GM19397 (cell line): ENCODE data around the gene GLOD5.
A peak's percentile ranks its signal among the peaks of the same experiment; 100 is the strongest.

Source experiments
- ATAC-seq: cut with Tn5 transposase; IDR thresholded peaks from one replicate; pipeline ENCODE4 v1.9.1; 2021; ENCODE audit warnings: mild to moderate bottlenecking, moderate library complexity; ENCODE audit not compliant: unreplicated experiment

The GLOD5 gene

GRCh38 chrX:48761674-48762471, at the start of gene GLOD5:
Gene GLOD5 (plus strand): TSS chrX:48761747. CDS start chrX:48761791, 44 bp downstream.
- ATAC-seq = no peak

GRCh38 chrX:48711929-48712505, 49.5 kb upstream of the GLOD5 start:
- no peak for ATAC-seq

- ATAC-seq = no peak
These were observed 47.7 kb upstream of the GLOD5 start for GRCh38 chrX:48713847-48714246.

- ATAC-seq = no peak
These were observed 47.0 kb upstream of the GLOD5 start for GRCh38 chrX:48714573-48714972.

GRCh38 chrX:48715072-48715471, 46.5 kb upstream of the GLOD5 start:
- ATAC-seq = no peak

GRCh38 chrX:48715876-48716502, 45.6 kb upstream of the GLOD5 start:
- ATAC-seq = no peak

- ATAC-seq = no peak
These were observed 41.6 kb upstream of the GLOD5 start for GRCh38 chrX:48719958-48720357.

GRCh38 chrX:48720577-48721250, 40.8 kb upstream of the GLOD5 start:
- no peak for ATAC-seq

GRCh38 chrX:48721916-48722315, 39.6 kb upstream of the GLOD5 start:
- no peak for ATAC-seq

GRCh38 chrX:48726596-48726995, 35.0 kb upstream of the GLOD5 start:
- ATAC-seq = no peak

GRCh38 chrX:48728653-48729052, 32.9 kb upstream of the GLOD5 start:
- no peak for ATAC-seq

- no peak for ATAC-seq
These were observed 25.2 kb upstream of the GLOD5 start for GRCh38 chrX:48736303-48736702.

GRCh38 chrX:48736878-48737212, 24.7 kb upstream of the GLOD5 start:
- no peak for ATAC-seq

- ATAC-seq = peak; percentile 99
These were observed 24.2 kb upstream of the GLOD5 start for GRCh38 chrX:48737213-48737938.

GRCh38 chrX:48737940-48738339, 23.6 kb upstream of the GLOD5 start:
- no peak for ATAC-seq

- no peak for ATAC-seq
These were observed 19.7 kb upstream of the GLOD5 start for GRCh38 chrX:48741834-48742233.

- ATAC-seq = no peak
These were observed 16.3 kb upstream of the GLOD5 start for GRCh38 chrX:48745222-48745621.

- no peak for ATAC-seq
These were observed 14.0 kb upstream of the GLOD5 start for GRCh38 chrX:48747415-48748016.

GRCh38 chrX:48749182-48749581, 12.4 kb upstream of the GLOD5 start:
- no peak for ATAC-seq

- ATAC-seq = no peak
These were observed 10.2 kb upstream of the GLOD5 start for GRCh38 chrX:48751343-48751742.

GRCh38 chrX:48752498-48752897, 9.0 kb upstream of the GLOD5 start:
- ATAC-seq = no peak
